NCI-H146 treated with DMSO at 0.1 percent for 48 hours (cell line): ENCODE results near the gene LDLR.

Experiments used
- DNase-seq: peaks from one replicate; lab custom pipeline; 2025; ENCODE audit not compliant: unreplicated experiment; lab: John Stamatoyannopoulos, UW

LDLR gene

DNA sequence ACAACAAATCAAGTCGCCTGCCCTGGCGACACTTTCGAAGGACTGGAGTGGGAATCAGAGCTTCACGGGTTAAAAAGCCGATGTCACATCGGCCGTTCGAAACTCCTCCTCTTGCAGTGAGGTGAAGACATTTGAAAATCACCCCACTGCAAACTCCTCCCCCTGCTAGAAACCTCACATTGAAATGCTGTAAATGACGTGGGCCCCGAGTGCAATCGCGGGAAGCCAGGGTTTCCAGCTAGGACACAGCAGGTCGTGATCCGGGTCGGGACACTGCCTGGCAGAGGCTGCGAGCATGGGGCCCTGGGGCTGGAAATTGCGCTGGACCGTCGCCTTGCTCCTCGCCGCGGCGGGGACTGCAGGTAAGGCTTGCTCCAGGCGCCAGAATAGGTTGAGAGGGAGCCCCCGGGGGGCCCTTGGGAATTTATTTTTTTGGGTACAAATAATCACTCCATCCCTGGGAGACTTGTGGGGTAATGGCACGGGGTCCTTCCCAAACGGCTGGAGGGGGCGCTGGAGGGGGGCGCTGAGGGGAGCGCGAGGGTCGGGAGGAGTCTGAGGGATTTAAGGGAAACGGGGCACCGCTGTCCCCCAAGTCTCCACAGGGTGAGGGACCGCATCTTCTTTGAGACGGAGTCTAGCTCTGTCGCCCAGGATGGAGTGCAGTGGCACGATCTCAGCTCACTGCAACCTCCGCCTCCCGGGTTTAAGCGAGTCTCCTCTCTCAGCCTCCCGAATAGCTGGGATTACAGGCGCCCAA, at the start of gene LDLR:
Gene LDLR, plus strand, starts transcription at position 210 of the 760 bp plus-strand sequence. Its CDS starts 86 bp downstream, at position 296.
- DNase-seq: peak; percentile 86

DNA sequence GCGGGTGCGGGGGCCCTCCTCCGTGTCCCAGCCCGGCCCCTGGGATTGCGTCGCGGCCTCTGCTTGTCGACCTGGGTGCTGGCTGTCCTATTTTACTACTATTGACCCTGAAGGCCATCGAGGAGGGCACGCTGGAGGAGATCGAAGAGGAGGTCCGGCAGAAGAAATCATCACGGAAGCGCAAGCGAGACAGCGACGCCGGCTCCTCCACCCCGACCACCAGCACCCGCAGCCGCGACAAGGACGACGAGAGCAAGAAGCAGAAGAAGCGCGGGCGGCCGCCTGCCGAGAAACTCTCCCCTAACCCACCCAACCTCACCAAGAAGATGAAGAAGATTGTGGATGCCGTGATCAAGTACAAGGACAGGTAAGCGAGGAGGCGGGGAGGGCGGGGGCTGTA, 48.1 kb upstream of the LDLR start:
- no peak for DNase-seq

DNA sequence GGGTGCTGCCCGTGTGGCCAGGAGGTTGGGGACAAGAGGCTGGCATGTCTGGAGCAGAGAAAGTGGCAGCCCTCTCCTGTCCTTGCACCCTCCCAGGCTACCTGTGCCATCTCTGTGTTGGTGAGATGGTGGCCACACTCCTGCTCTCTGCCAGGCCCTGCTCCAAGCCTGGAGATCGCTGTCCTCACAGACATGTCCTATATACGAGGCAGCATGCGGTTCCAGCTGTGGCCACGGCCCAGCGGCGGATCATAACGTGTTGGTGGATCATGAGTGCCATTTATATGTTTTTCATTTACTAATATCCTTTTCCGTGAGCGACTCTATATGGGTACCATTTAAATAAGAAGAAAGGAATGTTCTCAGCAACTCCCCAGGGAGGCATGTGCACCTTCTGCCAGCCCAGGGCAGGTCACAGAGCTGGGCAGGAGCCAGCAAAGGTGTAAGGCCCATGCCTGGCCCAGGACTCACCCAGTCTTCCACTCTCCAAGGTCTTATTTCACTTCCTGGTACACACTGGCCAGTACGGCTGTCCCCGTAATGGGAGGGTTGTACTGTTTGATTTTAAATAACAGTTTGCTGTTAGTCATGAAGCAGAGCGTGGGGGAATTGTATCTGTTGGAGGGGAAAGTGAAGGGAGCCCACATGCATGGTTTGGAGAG, 47.2 kb upstream of the LDLR start:
- DNase-seq: no peak

DNA sequence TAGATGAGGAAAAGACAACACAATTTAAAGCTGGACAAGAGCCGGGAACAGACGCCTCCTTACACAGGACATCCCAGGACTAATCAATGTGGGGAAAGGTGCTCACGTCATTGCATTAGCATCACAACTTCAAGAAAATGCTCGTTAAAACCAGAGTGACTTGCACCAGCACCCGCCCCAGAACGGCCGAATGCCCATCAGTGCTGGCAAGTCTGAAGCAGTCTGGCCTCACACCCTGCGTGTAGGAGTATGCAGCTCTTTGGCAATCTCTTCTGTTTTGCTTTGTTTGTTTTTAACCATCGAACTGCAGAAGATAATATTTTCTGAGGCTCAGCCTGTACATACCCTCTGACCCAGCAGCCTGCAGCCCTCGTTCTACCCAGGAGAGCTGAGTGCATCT, 44.8 kb upstream of the LDLR start:
- DNase-seq: no peak

DNA sequence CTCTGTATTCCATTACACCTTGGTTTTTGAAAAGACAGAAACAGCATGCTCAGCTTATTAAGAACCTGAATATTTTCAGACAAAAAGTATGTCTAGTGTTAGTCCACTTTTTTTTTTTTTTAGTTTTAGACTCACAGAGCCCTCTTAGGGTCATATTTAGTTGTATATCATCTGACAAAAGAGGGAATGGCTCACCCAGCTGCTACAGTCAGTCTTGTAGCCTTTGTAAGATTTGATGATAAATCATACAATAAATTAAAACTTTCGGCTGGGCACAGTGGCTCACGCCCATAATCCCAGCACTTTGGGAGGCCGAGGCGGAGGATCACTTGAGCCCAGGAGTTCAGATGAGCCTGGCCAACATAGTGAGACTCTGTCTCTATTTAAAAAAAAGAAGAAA, 43.7 kb upstream of the LDLR start:
- no peak for DNase-seq

DNA sequence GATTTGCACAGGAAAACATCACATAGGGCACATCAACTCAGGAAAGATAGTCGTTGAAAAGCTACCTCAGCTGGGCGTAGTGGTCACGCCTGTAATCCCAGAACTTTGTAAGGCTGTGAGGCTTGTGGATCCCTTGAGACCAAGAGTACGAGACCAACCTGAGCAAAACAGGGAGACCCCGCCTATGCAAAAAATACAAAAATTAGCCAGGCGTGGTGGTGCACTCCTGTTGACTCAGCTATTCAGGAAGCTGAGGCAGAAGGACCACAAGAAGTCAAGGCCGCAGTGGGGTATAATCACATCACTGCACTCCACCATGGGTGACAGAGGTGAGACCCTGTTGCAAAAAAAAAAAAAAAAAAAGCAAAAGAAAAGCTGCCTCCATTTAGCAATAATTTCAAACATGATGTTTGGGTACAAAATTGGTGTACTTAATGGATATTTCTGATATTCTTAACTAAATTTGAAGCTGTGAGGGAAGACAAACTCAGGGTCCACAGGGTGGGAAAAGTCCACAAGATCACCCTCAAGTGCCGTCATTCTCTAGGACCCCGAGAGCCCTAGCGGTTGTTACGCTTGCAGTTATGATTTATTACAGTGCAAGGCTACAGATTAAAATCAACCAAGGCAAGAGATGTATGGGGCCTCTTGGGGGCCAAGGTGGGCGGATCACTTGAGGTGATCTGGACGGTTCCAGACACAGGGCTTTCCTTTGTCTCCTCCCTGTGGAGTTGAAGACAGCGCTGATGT, 42.5 kb upstream of the LDLR start:
- DNase-seq: no peak

DNA sequence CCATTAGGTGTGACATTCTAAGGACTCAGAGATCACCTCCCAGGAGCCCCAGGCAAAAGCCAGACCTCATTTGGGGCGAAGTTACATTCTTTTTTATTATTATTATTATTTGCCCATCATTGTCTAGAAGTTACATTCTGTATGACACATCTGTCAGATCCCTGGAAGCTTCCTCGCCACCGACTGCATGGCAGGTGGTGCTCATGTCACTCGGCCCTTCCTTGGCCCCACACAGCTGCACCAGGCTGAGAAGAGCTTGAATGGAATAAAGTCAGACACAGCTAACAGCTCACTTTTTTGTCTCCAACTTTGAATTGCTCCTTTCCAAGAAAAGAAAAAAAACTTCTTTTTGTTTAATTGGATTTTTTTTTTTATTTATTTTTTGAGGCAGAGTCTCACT, 41.4 kb upstream of the LDLR start:
- DNase-seq: no peak

DNA sequence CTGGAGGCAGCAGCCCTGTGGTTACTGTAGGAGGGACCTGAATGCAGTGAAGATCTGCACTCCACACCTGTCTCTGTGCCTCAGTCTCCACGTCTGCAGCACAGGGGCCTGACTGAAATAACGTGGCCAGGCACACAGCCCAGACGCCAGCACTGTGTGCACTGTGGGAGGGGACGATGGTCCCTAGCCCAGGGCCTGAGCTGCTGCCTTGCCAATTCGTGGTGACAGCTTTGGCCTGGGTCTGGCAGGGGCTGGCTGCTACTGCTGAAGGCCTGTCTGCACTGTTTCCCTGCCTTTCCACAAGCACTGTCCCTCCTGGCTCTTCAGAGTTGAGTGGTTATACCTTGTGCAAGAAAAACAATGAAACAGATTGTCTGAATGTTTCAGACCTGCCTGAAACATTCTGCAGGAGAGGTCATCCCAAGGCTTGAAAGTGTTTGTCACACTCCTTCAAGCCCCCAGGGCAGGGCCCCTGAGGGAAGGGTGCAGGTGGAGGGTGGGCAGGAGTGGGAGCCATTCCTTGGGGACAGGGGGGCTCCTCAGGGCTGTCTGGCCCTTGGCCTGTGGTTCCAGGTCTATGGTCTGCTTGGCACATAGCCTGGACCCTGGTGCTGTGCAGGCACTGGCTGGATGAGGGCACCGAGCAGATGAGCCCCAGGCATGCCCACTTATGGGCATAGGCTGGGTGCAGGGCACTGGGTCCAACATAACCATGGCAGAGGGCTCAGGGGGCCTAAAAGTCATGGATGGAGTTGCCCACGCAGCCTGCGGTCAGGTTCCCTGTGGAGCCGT, 38.7 kb upstream of the LDLR start:
- DNase-seq: no peak

DNA sequence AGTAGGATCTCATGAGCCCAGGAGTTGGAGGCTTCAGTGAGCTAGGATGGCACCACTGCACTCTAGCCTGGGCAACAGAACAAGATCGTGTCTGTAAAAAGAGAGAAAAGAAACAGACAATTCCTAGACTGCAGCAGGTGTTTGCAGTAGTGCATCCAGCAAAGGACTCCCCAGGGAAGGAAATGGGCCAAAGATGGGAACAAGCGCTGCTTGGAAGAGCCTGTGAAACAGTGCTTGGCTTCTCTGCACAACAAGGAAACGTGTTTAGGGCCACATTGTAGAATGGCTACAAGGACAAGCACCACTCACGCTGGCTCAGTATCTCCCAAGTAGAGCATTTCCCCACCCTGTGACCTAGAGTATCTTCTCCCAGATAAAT, 35.5 kb upstream of the LDLR start:
- DNase-seq: no peak

DNA sequence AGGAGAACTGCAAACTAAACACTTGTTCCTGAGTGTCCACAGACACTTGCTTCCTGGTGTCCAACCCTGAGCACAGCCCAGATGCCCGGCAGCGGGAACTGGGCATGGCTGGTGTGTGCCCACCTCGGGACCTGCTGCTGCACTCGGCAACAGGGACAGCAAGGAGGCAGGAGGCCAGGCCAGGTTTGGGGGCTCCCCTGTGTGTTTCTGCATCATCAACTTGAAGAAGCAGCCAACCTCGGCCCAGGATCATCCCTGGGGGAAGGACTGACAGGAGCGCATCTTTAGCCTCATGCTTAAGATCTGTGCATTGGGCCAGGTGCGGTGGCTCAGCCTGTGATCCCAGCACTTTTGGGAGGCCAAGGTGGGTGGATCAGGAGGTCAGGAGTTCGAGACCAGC, 35.1 kb upstream of the LDLR start:
- DNase-seq: no peak

DNA sequence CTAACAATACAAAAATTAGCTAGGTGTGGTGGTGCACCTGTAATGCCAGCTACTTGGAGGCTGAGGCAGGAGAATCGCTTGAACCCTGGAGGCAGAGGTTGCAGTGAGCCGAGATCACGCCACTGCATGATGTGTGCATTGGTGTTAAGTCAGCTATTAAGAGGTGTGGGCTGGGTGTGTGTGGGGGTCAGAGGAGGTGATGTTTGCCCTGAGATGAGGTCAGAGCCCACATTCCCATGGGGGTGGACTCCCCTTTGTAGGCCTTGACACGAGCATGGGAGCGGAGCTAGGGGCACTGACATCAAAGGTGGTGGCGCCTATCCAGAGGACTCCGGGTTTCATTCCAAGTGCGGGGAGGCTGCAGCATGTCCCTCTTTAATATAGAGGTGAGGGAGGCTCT, 34.6 kb upstream of the LDLR start:
- DNase-seq: no peak

DNA sequence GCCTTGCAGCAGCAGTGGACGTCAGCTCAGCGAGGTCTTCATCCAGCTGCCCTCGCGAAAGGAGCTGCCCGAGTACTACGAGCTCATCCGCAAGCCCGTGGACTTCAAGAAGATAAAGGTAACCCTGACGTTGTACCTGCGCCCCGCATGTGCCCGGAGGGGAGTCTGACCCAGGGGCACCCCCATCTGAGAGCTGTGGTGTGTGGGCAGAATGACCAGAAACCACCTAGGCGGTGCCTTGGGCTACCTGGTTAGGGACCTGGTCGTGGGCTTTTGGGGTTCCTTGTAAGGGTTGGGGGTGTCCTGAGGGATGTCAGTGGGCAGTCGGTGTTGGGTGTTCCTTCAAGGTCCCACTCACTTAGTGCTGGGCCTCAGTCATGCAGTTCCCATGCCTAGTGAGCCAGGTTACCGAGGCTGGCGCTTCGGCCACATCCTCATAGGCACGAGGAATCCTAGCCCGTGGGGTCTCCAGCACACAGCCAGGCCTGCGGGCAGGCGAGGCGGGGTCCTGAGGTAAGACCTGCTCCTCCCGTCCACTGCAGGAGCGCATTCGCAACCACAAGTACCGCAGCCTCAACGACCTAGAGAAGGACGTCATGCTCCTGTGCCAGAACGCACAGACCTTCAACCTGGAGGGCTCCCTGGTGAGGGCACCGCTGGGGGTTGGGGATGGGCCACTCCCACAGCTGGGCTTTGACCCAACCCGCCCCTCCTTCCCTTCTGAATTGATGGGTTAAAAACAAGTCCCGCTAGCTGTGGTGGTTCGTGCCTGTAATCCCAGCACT, 30.8 kb upstream of the LDLR start:
- DNase-seq: no peak

DNA sequence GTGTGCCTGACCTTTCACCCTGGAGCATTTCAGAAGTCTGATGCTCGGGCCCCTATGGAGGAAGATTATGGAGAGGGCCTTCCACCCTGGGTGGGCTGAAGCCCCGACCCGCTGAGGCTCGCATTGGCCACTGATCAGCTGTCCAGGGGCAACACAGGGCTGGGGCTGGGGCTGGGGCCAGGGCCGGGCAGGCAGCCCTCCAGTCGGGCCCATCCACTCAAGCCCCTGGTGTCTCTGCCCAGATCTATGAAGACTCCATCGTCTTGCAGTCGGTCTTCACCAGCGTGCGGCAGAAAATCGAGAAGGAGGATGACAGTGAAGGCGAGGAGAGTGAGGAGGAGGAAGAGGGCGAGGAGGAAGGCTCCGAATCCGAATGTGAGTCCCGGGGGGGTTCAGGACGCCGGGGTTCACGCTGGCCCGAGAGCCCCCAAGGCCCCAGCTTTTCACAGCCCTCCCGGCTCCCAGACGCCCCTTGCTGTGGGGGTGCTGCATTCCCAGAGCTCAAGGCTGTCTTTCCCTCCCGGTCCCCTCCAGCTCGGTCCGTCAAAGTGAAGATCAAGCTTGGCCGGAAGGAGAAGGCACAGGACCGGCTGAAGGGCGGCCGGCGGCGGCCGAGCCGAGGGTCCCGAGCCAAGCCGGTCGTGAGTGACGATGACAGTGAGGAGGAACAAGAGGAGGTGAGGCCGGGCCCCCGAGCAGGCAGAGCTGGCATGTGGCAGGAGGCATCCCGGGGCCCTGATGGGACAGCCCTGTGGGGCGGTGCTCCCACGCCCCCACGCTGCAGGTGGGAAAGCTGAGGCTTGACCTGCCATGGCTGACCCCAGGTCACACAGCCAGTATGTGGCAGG, 29.5 kb upstream of the LDLR start:
- no peak for DNase-seq

DNA sequence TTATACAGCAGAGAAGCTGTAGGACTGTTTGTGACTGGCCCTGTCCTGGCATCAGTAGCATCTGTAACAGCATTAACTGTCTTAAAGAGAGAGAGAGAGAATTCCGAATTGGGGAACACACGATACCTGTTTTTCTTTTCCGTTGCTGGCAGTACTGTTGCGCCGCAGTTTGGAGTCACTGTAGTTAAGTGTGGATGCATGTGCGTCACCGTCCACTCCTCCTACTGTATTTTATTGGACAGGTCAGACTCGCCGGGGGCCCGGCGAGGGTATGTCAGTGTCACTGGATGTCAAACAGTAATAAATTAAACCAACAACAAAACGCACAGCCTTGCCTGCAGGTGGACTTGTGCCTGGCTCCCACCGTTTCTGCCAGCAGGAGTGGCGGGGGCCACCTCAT, 27.3 kb upstream of the LDLR start:
- no peak for DNase-seq

DNA sequence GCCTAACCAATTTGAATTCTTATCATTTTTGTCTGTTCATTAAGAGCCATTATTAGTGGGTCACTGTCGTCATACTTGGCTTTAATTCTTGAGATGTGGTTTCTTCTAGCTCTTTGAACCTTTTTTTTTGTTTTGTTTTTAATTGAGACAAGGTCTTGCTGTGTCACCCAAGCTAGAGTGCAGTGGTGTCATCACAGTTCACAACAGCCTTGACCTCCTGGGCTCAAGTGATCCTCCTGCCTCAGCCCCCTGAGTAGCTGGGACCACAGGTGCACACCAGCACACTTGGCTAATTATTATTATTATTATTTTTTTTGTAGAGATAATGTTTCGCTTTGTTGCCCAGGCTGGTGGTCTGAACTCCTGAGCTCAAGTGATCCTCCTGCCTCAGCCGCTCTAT, 25.8 kb upstream of the LDLR start:
- DNase-seq: no peak

DNA sequence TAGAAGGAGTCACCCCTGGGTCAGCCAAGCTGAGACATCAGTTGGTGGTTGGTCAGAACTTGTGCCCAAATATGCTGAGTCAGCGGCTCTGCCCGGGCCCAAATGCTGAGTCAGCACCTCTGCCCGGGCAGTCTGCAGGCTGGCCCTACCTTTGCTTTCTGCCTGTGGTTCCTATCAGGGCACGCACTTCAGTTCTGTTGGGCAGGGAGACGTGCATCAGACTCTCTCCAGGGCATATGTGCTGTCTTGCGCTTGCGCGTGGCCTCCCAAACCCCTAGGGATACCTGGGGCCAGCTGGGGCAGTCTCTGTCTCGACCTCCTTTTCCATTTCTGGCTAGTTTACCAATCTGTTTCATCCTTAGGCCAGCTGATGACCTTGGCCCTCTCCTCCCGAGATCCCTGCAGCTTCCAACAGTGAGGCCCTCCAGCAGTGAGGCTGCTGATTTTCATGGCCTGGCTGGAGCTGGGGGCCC, 24.4 kb upstream of the LDLR start:
- DNase-seq: no peak

DNA sequence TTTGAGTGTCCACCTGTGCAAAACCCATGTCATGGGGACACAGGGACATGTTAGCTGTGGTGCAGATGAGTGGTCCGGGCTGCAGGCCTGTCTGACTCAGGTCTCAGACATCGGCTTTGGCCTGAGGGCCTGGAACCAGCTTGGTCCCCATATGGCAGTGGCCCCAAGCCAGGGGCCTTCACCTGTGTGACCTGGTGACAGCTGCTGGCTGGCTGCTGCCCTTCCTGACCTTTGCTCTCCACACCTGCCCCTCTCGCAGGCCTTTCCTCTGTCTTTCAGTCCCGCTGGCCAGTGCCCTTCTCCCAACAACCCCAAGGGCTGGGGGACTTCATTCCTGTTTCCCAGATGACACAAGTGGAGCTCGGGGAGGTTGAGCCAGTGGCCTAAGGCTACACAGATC, 22.9 kb upstream of the LDLR start:
- DNase-seq: no peak

DNA sequence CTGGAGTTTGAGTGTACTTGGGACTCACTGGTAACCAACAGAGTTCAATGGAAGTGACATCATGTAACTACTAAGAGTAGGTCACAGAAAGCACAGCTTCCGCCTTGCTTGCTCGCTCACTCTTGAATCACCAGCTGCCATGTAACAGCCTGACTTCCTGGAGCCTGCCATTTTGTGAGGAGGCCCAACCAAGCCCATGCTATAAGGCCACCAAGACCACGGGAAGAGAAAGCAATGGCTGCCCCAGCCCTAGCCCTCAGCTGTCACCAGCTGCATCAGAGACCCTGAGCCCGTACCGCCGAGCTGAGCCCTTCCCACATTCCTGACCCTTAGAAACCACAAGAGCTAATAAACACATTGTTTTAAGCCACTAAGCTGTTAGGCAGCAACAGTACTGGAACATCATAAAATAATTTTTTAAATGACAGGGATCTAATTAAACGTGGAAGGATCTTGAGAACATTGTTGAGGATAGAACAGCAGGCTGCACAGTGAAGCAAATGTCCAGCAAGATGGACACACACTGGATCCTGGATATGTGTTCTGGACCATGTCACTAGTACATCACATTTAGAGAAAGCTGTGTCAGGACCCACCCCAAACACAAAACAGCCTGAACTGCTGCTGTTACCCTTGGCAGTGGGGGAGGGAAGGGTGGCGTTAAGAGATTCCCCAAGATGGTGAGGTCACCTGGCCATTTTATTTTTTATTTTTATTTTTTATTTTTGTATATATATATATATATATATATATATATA, 21.7 kb upstream of the LDLR start:
- DNase-seq: no peak

DNA sequence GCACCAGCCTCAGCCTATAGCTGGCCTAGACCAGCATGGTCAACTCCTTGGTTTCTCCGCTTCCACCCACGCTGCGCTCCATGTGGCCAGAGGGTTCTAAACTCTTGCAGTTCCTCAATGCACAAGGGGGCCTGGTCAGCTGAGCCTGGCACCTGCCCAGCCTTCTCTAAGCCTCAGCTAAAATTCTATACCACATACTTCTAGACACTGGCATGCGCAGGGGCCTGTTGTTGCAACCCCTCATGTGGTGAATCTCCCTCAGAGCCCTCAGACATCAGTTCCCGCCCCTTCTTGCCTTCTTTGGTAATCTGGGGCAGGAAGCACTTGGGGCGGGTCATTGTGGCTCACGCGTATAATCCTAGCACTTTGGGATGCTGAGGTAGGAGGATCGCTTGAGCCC, 19.7 kb upstream of the LDLR start:
- no peak for DNase-seq
